GM13977 (cell line): ENCODE results near the gene EHF.
"Not testable (repeated sequence)": the region's sequence is repeated elsewhere in the genome, so short reads cannot be mapped to it uniquely, and the experiment has no call there.

Source experiments
- DNase-seq: peaks from one replicate; pipeline ENCODE4 v3.0.0; 2012; ENCODE audit warnings: low spot score
- in situ Hi-C: fragments of 300-500 bp; cut with MboI; formaldehyde crosslinking; loops from one replicate; pipeline ENCODE4 v1.12.0; 2022; ENCODE audit warnings: low sequenced_read_pairs, low pct_unique_long_range_greater_than_20kb, mixed read lengths, inconsistent platforms; ENCODE audit not compliant: unreplicated experiment
- TF ChIP-seq, protein P1 (sequence below): IDR thresholded peaks from 2 replicates; pipeline ENCODE4 v1.5.1; 2012; ENCODE audit warnings: mild to moderate bottlenecking, control low read depth; ENCODE audit not compliant: insufficient read depth; ENCODE audit errors: extremely low read depth, missing control alignments

The EHF gene

DNA sequence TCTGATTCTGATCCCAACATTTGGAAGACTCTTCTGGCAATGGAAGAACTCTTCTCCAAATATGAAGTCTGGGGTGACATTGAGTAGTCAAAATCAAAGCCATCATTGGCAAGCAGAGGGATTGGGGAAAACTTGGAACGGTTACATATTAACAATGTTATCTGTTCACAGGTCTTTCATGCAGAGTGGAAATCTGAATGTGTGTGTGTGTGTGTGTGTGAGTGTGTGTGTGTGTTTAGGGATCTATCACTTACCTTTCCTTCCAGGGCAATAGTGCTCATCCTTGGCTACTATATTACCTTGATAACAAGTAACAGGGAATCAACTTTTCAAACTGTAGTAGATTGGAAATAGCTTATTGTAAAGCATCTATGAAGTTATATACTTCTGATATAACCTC lies 55.3 kb downstream of the EHF start:
- DNase-seq, result no peak
- in situ Hi-C loops, result no loop called here

GRCh38 chr11:34679681-34680080 lies 58.8 kb downstream of the EHF start:
- TF ChIP-seq, protein P1, sequence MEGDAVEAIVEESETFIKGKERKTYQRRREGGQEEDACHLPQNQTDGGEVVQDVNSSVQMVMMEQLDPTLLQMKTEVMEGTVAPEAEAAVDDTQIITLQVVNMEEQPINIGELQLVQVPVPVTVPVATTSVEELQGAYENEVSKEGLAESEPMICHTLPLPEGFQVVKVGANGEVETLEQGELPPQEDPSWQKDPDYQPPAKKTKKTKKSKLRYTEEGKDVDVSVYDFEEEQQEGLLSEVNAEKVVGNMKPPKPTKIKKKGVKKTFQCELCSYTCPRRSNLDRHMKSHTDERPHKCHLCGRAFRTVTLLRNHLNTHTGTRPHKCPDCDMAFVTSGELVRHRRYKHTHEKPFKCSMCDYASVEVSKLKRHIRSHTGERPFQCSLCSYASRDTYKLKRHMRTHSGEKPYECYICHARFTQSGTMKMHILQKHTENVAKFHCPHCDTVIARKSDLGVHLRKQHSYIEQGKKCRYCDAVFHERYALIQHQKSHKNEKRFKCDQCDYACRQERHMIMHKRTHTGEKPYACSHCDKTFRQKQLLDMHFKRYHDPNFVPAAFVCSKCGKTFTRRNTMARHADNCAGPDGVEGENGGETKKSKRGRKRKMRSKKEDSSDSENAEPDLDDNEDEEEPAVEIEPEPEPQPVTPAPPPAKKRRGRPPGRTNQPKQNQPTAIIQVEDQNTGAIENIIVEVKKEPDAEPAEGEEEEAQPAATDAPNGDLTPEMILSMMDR, result no peak
- no peak for DNase-seq
- in situ Hi-C loops, result no loop called here

More for the DNA sequence above, 55.3 kb downstream of the EHF start:
- TF ChIP-seq, protein P1, result no peak

- DNase-seq, result no peak
- TF ChIP-seq, protein P1, result no peak
- in situ Hi-C loops, result no loop called here
These were observed 59.3 kb downstream of the EHF start for GRCh38 chr11:34680206-34680605.

- DNase-seq, result no peak
- TF ChIP-seq, protein P1, result no peak
- in situ Hi-C loops, result no loop called here
These were observed 60.2 kb downstream of the EHF start for GRCh38 chr11:34680918-34681586.

GRCh38 chr11:34682825-34683224 lies 61.9 kb downstream of the EHF start:
- TF ChIP-seq, protein P1, result no peak
- in situ Hi-C loops, result no loop called here
- DNase-seq, result no peak

DNA sequence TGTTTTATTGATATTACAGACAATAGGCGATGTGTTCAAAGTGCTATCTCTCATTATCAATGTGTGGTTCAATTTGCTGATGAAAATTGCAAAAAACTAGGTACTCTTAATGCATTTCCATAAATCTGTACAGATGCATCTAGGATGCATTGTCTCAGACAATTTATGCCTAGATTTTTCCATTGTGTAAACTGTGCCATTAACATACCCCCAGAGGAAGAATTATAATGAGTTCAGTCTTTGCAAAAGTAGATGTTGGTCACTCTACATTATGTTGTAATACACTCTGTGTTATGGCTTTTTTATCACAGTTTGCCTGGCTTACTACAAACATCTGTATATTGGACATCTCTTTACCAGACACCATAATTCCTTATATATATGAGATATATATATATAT lies 62.5 kb downstream of the EHF start:
- in situ Hi-C loops, result no loop called here
- TF ChIP-seq, protein P1, result no peak
- DNase-seq, result no peak

- in situ Hi-C loops, result no loop called here
- TF ChIP-seq, protein P1, result no peak
These were observed 65.0 kb downstream of the EHF start for GRCh38 chr11:34685864-34686263.

GRCh38 chr11:34692299-34692698 lies 71.4 kb downstream of the EHF start:
- DNase-seq, in situ Hi-C loops: not testable (repeated sequence)

More at GRCh38 chr11:34685864-34686263, 65.0 kb downstream of the EHF start:
- no peak for DNase-seq
